ENCODE measurements around the gene FIGNL1. TPM values are rescaled to one million over a fixed set of nuclear protein-coding genes. Genes with fewer than 3 reads are reported as not detected.

FIGNL1 gene
- total and polyA plus RNA-seq, 8 donors, result 1.3 to 4.1 (median 2.7) TPM

DNA sequence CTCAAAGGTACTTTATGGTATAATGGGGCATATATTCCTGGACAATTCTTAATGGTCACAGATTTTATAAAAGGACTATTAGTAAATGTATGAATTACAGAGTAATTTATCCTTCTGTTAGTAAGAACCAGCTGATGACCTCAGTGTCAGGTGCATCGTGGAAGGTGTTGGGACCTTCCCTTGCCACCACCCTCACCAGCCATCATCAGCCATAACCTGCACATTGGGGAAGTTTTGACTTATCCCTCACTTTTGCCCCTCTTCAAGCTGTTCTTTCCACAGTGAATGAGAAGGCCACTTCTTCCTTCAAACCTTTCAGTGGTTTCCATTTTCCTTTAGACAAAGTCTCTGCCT lies 52.2 kb downstream of the FIGNL1 start:
- intact Hi-C loops (cut with DNase I), result no loop called here
- DNase-seq (no peak), ATAC-seq (no peak), FAIRE-seq (no peak)
- 60 to 66% methylated on average over 1 of the region's 1 CpG for WGBS, 2 donors
- peaks cover 0 to 6% (median 0%) of the 10 kb centered on the region in 4 donors for H3K27me3 ChIP-seq
- H3K4me3 ChIP-seq, result no peak overlapping the region
- no peaks in the 10 kb centered on the region for H3K9me3 ChIP-seq
- H3K27ac ChIP-seq, result no peak overlapping the region
- no peak for TF ChIP-seq CTCF (IDR thresholded peaks at IDR 0.05)
- H3K4me1 ChIP-seq, result no peaks in the 10 kb centered on the region
- H3K36me3 ChIP-seq, result no peaks in the 10 kb centered on the region

GRCh38 chr7:50397320-50397970 lies 52.7 kb downstream of the FIGNL1 start:
- DNase-seq (no peak), FAIRE-seq (no peak), ATAC-seq (no peak)
- Histone ChIP-seq H3K4me3 (no peak overlapping the region), H3K9me3 (no peaks in the 10 kb centered on the region), H3K4me1 (no peaks in the 10 kb centered on the region), H3K36me3 (no peaks in the 10 kb centered on the region), H3K27me3 (peaks cover 0 to 6% (median 0%) of the 10 kb centered on the region in 4 donors), H3K27ac (no peak overlapping the region)
- intact Hi-C loops (cut with DNase I), result no loop called here
- no peak for TF ChIP-seq CTCF (IDR thresholded peaks at IDR 0.05)
- WGBS, 2 donors, result 57 to 64% methylated on average over 2 of the region's 2 CpGs

GRCh38 chr7:50396856-50397255 lies 53.3 kb downstream of the FIGNL1 start:
- no peak for TF ChIP-seq CTCF (IDR thresholded peaks at IDR 0.05)
- Histone ChIP-seq H3K4me1 (no peaks in the 10 kb centered on the region), H3K27me3 (peaks cover 0 to 6% (median 0%) of the 10 kb centered on the region in 4 donors), H3K27ac (no peak overlapping the region), H3K4me3 (no peak overlapping the region), H3K9me3 (no peaks in the 10 kb centered on the region), H3K36me3 (no peaks in the 10 kb centered on the region)
- intact Hi-C loops (cut with DNase I), result no loop called here
- FAIRE-seq (no peak), ATAC-seq (no peak), DNase-seq (no peak)
- 56 to 78% methylated on average over 2 of the region's 2 CpGs for WGBS, 2 donors

GRCh38 chr7:50394315-50394714 lies 55.8 kb downstream of the FIGNL1 start:
- 84 to 89% methylated on average over 1 of the region's 1 CpG for WGBS, 2 donors
- intact Hi-C loops (cut with DNase I), result no loop called here

More at GRCh38 chr7:50394315-50394714, 55.8 kb downstream of the FIGNL1 start:
- H3K27me3 ChIP-seq, result no peaks in the 10 kb centered on the region
- DNase-seq (no peak), FAIRE-seq (no peak), ATAC-seq (no peak)
- no peaks in the 10 kb centered on the region for H3K36me3 ChIP-seq
- no peak overlapping the region for H3K4me3 ChIP-seq
- H3K27ac ChIP-seq, result no peak overlapping the region
- H3K4me1 ChIP-seq, result no peaks in the 10 kb centered on the region
- TF ChIP-seq CTCF (IDR thresholded peaks at IDR 0.05), result no peak
- no peaks in the 10 kb centered on the region for H3K9me3 ChIP-seq

Other genes starting within 250 kb of the FIGNL1 start
- 1 to 10 TPM in 5 of 6 donors, under 1 TPM in 1; 0.93 to 8.1 (median 2.6) TPM for gene IKZF1, start 145.6 kb downstream of the FIGNL1 start, total RNA-seq
- under 1 TPM; 0.70 to 0.87 TPM for gene IKZF1, start 145.6 kb downstream of the FIGNL1 start, polyA plus RNA-seq
- 10 to 100 TPM in 3 of 6 donors, 1 to 10 TPM in 3; 2.7 to 18.1 (median 12.0) TPM for gene DDC, start 115.1 kb upstream of the FIGNL1 start, total RNA-seq
- 10 to 100 TPM in 1 of 2 donors, 1 to 10 TPM in 1; 6.2 to 25.2 TPM for gene DDC, start 115.1 kb upstream of the FIGNL1 start, polyA plus RNA-seq